Kidney tubule cell (primary cell): ENCODE data around the gene MRC2.
"Not testable (repeated sequence)": the region's sequence is repeated elsewhere in the genome, so short reads cannot be mapped to it uniquely, and the experiment has no call there.

ENCODE experiments used
- DNase-seq: peaks from one replicate; pipeline ENCODE4 v3.0.0-alpha.2; 2018; ENCODE audit warnings: low spot score

Gene MRC2

DNA sequence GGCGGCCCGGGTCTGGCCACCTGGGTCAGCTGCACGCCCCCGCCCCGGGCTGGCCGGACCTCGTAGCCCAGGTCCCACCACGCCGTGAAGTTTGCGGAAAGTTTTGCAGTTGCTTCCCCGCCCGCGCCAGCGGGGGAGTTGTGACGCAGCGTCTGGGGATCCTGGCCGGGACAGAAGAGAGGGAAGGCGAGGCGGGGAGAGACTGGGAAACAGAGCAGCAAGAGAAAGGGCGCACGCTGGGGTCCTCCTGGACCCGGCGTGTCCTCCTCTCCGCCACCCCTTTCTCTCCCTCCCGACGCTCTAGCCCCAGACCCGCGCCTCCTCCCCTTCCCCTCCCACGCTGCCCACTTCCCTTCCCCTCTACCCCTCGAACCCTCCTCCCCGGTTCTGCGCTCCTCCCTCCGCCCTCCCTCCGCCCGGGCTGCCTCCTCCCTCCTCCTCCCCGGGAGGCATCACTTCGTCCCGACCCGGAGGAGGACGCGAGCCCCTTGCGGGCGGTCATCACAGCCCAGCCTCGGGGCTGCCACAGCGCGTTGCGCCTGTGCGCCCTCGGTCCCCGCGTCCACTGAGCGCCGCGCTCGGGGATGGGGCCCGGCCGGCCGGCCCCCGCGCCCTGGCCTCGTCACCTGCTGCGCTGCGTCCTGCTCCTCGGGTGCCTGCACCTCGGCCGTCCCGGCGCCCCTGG, at the start of gene MRC2:
MRC2 (plus strand) TSS at position 452 of the 685 bp plus-strand sequence; CDS start at position 585, 133 bp downstream.
- DNase-seq = peak; percentile 62

DNA sequence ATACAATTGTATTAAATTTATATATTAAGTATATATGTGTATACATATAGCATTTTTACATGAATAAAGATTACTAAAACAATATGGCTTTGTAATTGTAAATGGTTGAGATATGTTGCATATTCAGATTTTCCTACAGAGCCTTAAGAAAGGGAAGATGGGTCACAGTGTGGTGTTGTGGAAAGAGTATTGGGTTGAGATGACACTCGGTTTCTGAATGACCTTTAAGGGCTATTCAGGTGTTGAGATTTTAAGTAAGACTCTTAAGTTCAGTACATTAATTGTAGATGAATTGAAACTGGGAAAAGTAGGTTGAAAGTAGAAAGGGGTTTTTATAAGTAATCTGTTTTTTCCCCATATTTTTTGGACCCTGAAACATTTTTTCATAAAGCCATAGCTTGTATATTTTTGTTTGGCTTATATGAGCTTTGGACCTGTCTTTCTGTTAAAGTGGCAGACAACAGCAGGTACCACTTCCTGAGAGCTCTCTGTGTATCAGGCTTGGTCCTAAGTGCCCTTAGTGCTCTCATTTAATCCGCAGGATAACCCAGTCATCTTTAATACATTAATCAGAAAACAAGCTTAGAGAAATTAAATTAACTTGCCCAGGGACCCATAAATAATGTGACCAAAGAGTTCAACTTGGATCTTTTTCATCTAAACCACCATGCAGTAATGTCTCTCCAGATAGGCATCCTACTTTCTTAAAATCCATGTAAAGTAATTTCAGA, 48.5 kb upstream of the MRC2 start:
- no peak for DNase-seq

GRCh38 chr17:62580947-62581346, 46.5 kb upstream of the MRC2 start:
- DNase-seq = no peak

DNA sequence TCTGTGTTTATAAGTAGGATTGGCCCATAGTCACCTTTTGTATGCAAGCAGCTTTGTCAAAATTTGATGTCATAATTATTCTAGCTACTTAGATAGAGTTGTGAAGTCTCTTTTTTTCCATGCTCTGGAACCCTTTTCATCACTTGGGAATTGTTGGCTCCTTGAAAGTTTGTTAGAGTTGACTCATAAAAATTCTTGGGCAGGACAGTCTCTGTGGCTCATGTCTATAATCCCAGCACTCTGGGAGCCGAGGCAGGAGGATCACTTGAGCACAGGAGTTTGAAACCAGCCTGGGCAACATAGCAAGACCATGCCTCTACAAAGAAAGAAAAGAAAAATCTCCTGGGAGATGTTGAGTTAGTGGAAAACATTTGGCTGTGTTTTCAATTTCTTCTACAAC, 45.7 kb upstream of the MRC2 start:
- no peak for DNase-seq

DNA sequence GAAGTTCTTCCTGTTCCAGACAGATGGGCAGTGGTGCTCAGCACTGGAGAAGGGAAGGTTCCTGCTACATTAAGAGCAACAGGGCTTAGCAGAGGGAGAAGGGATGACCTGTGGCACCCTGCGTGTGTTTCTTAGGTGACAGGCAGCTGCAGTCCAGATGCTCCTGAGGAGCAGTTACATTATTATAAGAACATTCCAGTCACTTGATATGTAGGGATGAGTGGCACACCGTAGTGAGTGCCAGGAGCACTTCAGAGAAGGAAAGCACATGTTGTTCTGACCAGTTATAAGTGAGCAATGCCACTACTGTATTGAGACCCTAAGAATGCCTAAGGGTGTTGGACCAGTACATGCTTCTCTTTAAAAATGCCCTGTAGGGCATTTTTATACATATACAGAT, 39.9 kb upstream of the MRC2 start:
- DNase-seq = no peak

DNA sequence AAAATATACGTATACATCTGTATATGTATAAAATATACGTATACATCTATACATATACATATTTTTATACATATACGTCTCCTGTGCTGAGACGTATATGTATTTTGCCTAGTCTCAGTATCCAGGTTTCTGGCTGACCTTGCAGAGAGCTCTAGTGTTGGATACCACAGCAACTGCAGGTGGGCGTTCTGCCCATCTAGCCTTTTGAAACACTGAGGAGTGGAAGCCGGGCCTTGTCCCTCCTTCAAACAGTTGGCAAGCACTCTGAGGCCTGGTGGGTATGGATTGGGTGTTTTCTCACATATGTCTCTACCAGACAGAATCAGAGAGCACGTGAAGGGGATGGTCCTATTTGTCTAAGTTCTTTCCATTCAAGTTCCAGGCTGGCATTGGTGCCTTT, 39.4 kb upstream of the MRC2 start:
- DNase-seq = no peak

DNA sequence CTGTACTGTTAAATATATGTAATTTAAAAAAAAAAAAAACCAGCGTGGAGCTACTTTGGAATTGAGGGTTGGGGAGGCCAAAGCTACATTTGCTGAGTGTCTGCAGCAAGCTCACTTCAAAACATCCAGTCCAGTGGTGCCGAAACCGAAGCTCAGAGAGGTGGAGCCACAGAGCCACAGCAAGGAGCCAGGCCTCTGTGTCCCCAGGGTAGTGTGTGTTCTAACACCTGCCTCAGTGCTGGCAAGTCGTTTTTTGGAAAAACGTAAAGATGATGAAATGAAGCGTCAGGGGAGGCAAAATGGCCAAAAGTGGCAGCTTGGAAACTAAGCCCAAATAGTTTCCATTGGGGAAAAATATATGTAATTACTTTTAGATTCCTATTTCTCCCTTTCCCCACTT, 36.1 kb upstream of the MRC2 start:
- no peak for DNase-seq

GRCh38 chr17:62591822-62592221, 35.6 kb upstream of the MRC2 start:
- not testable (repeated sequence) for DNase-seq

DNA sequence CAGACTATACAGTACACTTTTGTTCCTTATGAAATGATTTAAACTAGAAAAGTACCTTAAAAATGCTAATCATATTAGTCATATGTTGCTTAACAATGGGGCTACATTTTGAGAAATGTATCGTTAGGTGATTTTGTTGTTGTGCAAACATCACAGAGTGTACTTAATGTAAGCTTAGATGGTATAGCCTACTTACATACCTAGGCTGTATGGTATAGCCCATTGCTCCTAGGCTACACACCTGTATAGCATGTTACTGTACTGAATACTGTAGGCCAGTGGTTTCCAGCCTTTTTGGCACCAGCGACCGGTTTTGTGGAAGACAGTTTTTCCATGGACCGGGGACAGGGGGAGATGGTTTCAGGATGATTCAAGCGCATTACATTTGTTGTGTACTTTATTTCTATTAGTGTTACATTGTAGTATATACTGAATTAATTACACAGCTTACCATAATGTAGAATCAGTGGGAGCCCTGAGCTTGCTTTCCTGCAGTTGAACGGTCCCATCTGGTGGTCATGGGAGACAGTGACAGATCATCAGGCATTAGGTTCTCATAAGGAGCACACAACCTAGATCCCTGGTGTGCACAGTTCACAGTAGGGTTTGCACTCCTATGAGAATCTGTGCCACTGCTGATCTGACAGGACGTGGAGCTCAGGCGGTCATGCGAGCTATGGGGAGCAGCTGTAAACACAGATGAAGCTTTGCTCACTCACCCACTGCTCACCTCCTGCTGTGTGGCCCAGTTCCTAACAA, 35.0 kb upstream of the MRC2 start:
- no peak for DNase-seq

DNA sequence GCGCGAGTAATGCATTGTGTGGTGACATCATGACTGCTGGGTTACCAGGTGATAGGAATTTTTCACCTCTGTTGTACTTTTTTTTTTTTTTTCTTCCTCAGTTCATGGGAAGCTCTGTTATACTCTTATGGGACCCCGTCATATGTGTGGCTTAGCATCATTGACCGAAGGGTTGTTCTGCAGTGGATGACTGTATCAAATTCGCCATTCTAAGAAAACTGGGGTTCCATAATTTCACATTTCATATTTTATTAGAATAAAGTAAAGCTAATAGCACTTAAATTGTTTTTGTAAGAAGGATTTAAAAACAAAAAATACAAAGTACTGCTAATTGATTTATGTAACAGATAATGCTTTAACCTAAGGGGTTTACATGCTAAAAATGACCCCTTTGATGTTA, 32.0 kb upstream of the MRC2 start:
- DNase-seq = peak; percentile 7

DNA sequence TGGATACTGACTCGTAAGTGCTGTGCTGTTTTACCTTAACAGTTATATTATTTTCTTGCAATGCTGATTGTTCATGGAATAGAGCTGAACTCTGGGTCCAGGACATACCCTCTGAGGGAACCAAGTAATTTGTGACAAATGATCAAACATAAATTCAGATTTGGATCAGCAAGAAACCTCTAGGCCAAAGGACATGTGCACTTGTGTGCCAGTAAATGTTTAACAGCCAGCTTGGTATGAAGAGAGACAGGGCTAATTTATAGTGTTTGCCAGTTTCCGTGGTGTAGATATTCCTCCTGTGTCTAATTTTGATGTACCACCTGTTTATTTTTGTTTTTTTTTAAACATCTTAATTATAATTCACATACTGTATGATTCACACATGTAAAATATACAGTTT, 30.8 kb upstream of the MRC2 start:
- DNase-seq = no peak

- DNase-seq = no peak
Measured at GRCh38 chr17:62597150-62597549, 30.3 kb upstream of the MRC2 start.

- DNase-seq = no peak
Measured at GRCh38 chr17:62597920-62598319, 29.6 kb upstream of the MRC2 start.

- no peak for DNase-seq
Measured at GRCh38 chr17:62599964-62600657, 27.4 kb upstream of the MRC2 start.

GRCh38 chr17:62600805-62601204, 26.7 kb upstream of the MRC2 start:
- DNase-seq = no peak

GRCh38 chr17:62601471-62601870, 26.0 kb upstream of the MRC2 start:
- no peak for DNase-seq

GRCh38 chr17:62603783-62604182, 23.7 kb upstream of the MRC2 start:
- DNase-seq = not testable (repeated sequence)

DNA sequence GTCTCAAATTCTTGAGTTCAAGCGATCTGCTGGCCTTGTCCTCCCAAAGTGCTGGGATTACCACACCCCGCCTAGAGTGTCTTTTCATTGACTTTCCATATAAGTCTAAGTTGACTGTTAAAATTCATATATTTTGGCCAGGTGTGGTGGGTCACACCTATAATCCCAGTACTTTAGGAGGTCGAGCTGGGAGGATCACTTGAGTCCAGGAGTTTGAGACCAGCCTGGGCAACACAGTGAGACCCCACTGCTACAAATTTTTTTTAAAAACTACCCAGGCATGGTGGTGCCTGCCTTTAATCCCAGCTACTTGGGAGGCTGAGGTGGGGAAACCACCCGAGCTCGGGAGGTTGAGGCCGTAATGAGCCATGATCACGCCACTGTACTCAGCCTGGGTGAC, 21.9 kb upstream of the MRC2 start:
- no peak for DNase-seq

DNA sequence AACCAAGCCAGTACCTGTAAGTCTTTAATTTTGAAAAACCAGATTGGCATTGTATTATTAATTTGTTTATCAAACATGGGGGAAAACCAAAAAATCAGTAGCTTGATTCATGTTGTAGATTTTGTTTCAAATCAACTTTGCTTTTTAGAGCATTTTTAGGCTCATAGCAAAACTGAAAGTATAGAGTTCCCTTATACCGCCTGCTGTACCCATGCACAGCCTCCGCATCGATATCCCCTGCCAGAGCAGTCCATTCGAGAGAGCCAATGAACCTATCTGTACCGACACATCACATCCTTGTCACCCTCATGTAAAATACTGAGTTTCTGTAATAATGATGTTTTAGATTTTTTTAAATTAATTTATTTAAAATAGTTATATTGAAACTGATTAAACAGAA, 16.2 kb upstream of the MRC2 start:
- DNase-seq = no peak

DNA sequence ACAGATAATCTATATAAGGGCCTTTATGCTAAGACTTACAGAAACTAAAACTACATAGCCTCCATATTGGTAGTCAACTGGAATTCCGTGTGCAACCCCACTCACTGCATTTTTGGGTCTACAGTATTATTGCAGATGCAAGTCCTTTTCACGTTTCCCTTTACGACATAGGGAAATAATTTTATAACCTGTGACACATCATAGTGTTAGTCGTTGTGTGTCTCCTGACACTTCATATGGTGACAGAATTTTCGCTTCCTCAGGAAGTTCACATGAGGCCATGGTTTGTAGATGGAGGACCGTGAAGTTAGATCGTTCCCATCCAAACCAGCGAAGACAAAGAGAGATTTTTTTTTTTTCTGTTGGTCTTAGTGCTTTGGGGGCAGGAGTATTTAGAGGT, 15.7 kb upstream of the MRC2 start:
- DNase-seq = no peak

DNA sequence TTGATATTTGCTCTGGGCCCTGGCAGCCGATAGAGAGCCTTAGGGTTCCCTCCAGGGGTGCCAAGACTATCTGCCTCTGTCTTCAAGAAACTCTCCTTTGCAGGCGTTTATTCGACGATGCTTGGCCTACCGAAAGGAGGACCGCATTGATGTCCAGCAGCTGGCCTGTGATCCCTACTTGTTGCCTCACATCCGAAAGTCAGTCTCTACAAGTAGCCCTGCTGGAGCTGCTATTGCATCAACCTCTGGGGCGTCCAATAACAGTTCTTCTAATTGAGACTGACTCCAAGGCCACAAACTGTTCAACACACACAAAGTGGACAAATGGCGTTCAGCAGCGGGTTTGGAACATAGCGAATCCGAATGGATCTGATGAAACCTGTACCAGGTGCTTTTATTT, 15.2 kb upstream of the MRC2 start:
- DNase-seq = not testable (repeated sequence)

GRCh38 chr17:62613095-62613494, 14.4 kb upstream of the MRC2 start:
- DNase-seq = not testable (repeated sequence)
